Activated CD4-positive, alpha-beta T cell treated with anti-CD3 and anti-CD28 coated beads, Interleukin-2, amount 50 U/mL, for 24 hours (primary cell): ENCODE measurements around the gene FAM83E.
"Not testable (repeated sequence)": the region's sequence is repeated elsewhere in the genome, so short reads cannot be mapped to it uniquely, and the experiment has no call there.

Experiments
- DNase-seq, 2 donors: peaks; one replicate each; pipeline ENCODE4 v3.0.0-alpha.2; 2020; ENCODE audit warnings: low read depth in 1 of 2, low spot score in 1 of 2

Gene FAM83E

DNA sequence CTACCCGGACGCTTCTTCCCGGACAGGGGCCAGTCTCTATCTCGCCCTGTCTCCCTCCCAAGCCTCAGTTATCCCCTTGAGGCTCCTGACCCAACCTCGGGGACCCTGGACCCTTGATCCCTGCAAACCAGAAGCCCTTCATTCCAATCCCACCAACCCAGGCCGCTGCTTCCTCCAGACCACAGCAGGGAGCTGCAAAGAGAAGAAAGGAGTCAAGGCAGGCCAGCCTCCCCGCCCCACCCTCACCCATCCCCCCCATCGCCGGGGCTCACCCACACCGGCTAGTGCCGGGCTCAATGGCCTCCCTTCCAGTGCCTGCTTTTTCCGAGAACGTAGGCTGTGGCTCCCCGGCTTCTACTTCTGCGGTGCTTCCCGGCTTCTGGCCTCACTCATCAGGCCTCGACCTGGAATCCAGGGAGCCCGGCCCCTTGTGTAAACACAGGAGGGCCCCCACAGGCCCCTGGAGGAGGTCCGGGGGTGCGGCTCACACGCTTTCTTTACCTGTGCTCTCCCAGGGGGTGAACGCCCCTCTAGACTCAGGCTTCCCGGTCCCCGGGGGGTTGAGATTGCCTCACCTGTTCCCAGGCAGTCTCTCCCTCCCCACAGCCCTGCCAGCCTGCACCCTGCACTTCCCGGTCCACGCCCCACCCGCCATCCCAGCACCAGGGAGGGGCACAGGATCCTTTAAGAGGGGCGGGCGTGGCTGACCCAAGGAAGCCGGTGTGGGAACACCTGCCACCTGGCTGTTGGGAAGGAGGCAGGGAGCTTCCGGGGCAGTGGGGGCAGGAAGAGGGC, at the start of gene FAM83E:
Gene FAM83E, minus strand, starts transcription at position 641 of the 795 bp plus-strand sequence. CDS start 1,704 bp downstream, outside the sequence.
- no peak for DNase-seq

DNA sequence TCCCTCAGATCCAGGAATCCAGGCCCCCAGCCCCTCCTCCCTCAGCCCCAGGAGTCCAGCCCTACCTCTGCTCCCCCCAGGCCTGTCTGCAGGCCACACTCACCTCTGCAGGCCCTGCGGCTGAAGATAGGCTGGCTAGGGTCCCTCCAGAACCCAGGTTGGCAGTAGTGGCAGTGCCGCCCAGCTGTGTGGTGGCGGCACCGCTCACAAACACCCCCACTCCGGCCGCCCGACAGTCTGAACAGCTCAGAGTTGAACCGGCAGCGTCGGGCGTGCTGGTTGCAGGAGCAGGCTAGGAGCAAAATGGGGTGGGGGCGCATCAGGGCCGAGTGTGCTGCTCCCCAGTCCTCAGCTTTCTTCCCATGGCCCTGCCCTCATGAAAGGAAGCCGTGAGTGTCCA, 49.6 kb upstream of the FAM83E start:
- no peak for DNase-seq

DNA sequence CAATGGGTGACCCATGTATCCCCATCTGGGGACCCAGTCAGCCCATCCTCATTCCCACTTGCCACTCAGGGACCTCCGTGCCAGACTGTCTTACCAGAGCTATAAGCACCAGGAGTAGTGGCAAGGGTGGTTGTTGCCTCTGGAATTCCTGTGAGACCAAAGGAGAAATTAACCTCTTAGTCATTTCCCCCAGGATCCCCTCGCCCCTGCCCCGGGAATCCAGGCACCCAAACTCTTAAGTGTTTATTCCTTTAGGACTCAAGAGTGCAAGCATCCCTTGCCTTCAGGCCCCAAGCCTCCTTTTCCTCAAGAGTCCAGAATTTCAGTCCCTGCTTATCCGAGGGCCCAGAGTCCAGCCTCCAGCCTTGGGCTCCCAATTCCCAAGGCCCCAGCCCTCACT, 48.8 kb upstream of the FAM83E start:
- no peak for DNase-seq

DNA sequence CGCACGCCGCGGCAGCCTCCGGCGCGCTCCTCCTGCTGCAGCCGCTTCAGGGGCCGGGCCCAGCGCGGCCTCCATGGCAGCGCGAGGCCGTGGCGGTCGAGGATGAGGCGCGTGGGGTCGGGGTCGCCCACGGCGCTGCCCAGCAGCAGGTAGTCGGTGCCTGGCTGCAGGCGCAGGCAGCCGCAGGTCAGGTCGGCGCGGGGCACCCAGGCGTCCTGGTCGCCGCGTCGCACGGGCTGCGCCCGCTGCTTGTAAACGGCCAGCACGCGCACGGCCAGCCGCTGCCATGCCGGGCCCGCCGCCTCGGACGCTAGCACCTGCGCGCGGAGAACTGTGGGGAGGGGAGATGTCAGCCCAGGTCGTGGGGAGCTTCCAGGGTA, 46.8 kb upstream of the FAM83E start:
- DNase-seq: no peak

DNA sequence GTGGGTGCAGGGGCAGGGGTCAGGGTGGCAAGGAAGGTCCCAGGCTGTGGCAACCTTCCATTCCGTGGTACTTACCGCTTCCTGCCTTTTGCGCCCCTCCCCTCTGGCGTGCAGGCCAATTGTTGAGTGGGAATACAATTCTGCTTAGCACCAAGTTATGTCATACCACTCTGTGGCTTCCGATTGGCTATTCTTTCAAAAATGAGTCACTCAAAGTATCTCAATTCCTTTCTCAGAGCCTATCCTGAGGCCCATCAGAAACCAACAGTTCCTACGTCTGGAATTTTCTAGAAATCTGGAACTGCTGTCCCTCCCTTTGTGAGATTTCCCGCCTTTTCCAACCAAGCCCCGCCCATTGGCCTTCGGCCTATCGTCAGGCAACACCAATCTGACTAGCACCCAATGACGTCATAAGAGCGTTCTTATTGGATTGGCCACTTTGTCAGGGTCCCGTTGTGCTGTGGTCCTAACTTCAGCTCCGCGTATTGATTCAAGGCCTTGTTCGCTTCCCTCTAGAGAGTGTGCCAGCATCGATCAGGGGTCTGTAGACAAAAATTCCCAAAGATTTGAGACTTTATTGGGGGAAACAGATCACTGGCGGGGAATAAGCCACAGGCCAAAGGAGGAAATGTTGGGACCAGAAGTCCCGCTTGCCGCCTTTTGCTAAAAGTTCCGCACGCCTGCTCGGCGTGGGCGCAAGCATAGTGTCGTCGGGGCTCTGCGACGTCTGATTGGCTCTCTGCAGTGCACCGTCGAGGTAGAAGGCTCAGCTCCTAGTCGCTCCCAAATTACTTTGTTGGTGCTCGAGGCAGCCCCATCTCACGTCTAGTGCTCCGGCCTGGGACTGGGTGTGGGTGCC, 46.2 kb upstream of the FAM83E start:
- peak; percentile 67 to 84 for DNase-seq

DNA sequence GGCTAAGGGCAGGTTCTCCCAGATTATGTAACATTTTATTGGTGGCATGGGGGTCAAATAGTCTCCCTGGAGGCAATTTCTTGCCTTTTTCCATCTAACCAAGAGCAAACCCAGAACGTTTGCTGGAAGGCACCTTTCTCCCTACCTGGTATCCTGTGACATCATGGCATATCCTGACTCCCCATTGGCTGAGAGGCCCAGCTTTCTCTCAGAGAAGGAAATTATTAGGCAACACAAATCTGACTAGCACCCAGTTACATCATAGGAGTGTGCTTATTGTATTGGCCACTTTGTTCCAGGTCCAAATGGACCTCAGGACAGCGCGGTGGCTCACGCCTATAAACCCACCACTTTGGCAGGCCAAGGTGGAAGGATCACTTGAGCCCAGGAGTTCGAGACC, 44.9 kb upstream of the FAM83E start:
- DNase-seq: no peak

DNA sequence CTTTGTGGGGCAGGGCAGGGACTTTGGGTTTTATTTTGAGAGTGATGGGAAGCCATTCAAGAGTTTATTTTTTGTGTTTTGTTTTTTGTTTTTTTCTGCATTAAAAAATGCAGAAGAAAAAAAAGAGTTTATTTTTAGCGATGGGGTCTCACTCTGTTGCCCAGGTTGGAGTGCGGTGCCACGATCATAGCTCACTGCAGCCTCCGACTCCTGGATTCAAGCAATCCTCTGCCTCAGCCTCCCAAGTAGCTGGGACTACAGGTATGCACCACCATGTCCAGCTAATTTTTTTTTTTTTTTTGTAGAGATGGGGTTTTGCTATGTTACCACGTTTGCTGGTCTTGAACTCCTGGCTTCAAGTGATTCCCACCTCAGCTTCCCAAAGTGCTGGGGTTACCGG, 43.6 kb upstream of the FAM83E start:
- no peak for DNase-seq

DNA sequence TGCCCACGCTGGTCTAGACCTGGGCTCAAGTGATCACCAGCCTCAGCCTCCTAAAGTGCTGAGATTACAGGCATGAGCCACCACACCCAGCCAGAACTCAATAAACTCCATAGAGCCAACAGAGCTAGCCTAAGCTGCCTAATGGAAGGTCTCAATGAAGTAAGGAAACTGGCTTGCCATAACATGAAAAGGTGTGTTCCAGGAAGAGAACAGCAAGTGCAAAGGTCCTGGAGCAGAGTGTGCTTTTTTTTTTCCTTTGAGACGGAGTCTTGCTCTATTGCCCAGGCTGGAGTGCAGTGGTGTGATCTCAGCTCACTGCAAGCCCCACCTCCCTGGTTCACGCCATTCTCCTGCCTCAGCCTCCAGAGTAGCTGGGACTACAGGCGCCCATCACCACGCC, 43.0 kb upstream of the FAM83E start:
- not testable (repeated sequence) for DNase-seq

DNA sequence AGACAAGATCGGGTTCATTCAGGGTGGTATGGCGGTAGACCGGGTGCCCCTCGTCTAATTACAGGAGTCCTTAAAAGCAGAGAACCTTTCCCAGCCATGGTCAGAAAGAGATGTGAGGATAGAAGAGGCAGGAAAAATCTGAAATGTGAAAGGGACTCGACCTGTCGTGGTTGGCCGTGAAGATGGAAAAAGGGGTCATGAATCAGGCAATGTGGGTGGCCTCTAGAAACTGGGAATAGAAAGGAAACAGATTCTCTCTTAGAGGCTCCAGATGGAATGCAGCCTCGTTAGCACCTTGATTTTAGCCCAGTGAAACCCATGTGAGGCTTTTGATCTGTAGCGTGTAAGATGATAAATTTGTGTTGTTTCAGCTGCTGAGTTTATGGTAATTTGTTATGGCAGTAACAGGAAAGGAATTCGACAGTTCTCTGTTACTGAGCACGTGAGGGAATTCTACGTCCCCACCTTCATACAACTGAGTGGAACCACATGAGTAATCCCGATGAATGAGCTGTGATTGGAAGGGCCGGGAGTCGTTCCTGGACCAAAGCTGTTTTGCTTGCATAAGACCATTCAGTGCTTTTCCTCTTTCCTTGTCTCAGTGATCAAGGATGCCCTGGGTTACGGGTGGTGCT, 42.1 kb upstream of the FAM83E start:
- no peak for DNase-seq

DNA sequence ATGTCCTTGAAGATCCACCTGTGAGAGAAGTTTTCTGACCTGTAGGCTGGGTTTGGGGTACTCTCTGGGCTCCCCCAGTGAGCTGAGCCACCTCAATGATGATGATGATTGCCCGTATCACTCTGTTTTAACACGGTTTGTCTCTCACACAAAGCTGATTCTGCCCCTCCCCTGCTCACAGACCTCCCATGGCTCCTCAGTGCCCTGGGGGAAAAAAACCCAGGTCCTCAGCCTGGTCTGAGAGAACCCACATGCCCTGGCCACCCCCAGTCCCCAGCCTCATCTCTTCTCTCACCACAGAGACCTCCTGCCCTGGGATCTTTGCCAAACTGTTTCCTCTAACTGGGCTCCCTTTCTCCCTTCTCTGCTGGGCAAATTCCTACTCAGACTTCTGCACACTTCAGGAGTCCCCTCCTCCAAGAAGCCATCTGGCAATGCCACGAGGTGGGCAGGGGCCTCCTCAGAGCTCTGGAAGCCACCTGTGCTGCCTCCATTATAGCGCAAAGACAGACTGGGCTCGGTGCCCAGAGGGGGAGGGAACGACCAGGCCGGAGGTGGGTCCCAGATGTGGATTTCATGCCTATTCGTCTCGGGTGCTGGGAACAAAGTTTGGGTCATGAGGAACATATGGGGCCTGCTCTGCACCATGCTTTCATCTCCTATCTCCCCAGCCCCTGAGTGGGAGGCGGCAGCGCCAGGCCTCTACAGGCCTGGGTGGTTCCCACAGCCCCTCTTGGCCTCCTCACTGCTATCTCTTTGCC, 39.6 kb upstream of the FAM83E start:
- DNase-seq: no peak

DNA sequence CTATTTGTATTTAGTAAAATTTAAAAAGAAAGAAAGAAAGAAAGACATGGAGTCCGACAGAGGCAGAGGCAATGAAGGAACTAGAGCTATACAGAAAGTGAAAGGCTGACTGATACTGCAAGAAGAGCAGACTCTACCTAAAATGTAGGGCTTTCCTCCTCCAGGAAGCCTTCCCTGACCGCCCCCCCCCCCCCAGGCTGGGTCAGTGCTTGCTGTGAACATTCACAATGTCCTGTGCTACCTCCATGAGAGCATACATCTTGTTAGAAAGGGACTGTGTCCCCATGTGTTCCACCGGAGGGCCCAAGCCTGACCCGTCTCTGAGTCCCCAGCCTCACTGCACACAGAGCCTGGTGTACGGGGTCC, 36.8 kb upstream of the FAM83E start:
- DNase-seq: no peak

DNA sequence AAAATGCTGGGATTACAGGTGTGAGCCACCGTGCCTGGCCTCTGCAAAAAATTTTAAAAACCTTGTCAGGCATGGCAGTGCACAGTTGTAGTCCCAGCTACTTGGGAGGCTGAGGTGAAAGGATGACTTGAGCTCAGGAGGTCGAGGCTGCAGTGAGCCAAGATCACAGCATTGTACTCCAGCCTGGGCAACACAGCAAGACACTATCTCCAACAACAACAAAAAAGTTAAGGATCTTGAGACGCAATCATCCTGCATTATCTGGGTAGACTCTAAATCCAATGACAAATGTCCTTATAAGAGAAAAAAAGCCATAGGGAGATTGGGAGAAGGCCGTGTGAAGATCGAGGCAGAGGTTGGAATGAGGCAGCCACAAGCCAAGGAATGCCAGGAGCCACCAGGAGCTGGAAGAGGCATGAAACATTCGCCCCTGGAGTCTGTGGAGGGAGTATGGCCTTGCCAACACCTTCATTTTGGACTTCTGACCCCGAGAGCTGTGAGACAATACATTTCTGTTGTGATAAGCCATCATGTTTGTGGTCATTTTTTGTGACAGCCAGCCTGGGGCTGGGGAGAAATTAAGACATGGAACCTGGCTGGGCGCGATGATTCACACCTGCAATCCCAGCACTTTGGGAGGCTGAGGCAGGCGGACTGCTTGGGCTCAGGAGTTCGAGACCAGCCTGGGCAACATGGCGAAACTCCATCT, 36.3 kb upstream of the FAM83E start:
- DNase-seq: no peak

DNA sequence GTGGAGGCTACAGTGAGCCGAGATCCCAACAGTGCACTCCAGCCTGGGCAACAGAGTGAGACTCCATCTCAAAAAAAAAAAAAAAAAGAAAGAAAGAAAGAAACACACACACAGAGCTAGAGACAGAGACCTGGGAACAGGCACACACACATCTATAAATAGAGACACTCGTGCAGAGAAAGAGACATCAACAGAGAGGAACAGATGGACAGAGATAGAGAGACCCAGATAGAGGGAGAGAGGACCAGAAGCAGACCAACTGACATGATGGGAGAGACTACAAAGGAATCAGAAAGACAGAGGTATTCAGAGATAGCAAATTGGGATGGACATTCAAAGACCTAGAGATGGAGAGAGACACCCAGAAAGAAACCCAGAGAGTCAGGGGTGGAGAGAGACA, 33.3 kb upstream of the FAM83E start:
- DNase-seq: no peak

DNA sequence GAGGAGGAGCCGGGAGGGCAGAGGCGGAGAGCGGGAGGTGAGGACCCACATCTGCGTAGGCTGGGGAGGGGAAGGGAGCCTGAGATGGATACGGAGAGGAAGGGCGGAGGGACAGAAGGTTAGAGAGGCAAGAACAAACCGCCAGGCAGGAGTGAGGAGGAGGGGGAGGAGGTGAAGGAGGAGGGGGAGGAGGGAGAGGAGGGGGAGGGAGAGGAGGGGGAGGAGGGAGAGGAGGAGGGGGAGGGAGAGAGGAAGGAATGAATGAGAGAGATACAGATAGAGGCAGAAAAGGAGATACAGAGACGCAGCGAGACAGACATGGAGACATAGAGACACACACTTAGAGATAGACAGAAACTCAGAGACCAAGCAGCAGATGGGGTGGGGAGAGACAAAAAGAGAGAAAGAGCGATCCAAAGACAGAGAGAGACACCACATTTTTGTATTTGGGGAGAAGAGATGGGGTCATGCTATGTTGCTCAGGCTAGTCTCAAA, 31.9 kb upstream of the FAM83E start:
- DNase-seq: no peak

DNA sequence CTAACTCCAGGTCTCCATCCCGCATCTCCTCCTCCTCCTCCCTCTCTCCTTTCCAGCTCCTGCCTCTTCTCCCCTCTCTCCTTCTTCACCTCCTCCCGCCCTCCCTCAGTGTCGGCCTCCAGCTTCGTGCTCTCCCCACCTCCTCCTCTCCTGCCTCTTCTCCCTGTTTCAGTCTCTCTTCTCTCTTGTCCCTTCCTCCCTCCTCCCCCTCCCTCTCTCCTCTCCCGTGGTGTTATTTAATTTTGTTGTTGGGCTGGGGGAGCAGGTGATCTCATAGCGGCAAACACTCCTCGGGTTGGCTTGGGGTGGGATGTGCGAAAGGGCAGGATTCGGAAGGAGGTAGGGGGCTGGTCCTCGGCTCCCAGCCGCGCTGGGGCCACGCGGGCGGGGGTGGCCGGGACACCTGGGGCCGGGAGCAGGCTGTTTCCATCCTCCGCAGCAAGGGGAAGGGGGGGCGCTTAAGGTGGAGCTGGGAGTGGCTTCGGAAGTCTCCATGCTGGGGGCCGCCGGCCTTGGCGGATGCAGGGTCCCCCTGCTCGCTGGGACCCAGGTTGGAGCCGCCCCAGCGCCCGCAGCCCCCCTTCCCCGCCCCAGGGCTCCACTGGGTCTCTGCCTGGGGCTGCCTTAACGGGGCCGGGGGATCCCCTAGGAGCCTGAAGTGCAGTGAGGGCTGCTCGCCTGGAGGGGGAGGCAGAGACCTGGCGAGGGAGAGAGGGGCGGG, 31.3 kb upstream of the FAM83E start, which contains the start of gene CA11:
Gene CA11, minus strand, starts transcription at position 187 of the 721 bp plus-strand sequence. CDS start 555 bp downstream, outside the sequence.
- peak; percentile 84 to 85 for DNase-seq

DNA sequence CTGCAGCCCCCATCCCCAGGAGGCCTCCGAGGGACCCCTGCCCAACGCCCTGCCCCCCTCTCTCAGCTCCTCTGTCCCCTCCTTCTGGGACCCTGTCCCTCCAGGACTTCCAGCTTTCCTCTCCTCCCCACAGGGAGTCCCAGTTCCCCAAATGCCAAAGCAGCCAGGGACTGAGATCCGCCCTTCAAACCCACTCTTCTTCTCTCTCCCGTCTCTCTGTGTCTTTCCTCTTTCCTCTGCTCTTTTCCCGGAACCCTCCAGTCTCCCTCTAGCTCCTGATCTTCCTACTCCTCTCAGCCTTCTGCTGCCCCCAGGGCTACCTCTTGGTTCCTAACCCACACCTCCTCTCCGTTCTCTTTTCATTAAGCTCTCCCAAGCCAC, 30.7 kb upstream of the FAM83E start:
- DNase-seq: no peak

DNA sequence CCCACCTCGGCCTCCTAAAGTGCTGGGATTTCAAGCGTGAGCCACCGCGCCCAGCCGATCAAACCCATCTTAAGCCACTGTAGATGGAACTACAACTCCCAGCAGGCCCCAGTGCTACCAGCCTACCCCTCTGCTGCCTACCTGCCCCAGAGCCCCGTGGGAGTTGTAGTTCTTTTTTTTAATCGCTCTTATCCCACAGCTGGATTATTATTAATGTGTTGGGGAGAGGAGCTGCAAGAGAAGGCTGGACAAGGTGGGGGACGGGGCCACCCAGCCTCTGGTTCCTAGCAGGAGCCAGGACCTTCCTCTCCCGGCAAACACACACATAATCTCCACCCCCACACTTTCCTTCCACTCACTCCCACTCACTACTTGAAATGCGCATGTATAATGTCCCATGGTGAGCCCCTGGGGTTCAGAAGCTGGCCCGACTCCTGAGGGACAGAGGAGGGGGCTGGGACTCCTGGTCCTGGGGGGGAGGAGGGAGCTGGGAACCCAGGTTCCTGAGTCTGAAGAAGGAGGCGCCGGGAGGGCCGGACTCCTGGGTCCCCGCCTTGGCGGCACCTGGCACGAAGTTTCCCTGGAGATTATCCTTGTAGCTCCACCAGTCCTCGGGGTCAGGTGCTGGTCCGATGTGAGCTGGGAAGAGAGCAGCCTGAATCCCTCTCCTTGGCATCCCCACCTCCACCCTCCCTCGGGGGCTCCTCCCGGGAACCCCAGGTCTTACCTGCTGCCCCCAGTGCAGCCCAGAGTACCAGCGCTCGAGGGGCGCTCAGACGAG, 30.2 kb upstream of the FAM83E start:
- peak; percentile 56 to 74 for DNase-seq

DNA sequence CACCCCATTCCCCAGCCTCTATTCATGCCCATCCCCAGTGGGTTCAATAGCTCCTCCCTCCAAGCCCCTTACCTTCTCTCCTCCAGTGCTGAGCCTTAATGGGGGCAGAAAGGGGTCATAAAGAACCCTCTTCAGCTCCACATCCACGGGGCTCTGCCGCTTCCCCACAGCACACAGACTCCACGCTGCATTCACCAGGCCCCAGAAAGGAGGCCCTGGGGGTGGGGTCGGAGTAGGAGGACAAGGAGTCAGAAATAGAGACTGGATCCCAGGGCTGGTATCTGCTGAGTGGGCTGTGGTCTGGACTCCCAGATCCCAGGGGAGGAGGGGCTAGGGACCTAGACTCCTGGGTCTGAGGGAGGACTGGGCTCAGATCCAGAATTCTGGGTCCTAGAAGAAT, 29.5 kb upstream of the FAM83E start:
- no peak for DNase-seq

DNA sequence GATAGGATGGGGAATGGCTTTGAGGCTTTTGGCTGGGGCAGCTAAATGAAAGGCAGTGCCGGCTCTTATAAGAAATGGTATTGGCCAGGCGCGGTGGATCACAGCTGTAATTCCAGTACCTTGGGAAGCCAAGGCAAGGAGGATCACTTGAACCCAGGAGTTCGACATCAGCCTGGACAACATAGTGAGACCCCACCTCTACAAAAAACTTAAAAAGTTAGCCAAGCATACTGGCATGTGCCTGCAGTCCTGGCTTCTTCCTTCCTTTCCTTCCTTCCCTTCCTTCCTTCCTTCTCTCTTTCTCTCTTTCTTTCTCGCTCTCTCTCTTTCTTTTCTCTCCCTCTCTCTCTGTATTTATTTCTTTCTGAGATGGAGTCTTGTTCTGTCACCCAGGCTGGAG, 28.0 kb upstream of the FAM83E start:
- no peak for DNase-seq
